ENCODE results near the gene TTLL11. TPM values are rescaled to one million over a fixed set of nuclear protein-coding genes. Genes with fewer than 3 reads are reported as not detected.

The TTLL11 gene
- total RNA-seq, 1 donor: 7.3 TPM

GRCh38 chr9:122107291-122107805 is 14.2 kb upstream of the TTLL11 start:
- no peak overlapping the region for H3K4me3 ChIP-seq (ENCODE audit: low read depth, low read length)
- TF ChIP-seq, protein P1, sequence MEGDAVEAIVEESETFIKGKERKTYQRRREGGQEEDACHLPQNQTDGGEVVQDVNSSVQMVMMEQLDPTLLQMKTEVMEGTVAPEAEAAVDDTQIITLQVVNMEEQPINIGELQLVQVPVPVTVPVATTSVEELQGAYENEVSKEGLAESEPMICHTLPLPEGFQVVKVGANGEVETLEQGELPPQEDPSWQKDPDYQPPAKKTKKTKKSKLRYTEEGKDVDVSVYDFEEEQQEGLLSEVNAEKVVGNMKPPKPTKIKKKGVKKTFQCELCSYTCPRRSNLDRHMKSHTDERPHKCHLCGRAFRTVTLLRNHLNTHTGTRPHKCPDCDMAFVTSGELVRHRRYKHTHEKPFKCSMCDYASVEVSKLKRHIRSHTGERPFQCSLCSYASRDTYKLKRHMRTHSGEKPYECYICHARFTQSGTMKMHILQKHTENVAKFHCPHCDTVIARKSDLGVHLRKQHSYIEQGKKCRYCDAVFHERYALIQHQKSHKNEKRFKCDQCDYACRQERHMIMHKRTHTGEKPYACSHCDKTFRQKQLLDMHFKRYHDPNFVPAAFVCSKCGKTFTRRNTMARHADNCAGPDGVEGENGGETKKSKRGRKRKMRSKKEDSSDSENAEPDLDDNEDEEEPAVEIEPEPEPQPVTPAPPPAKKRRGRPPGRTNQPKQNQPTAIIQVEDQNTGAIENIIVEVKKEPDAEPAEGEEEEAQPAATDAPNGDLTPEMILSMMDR (IDR thresholded peaks at IDR 0.05; ENCODE audit: insufficient read depth, low read length): no peak
- no peak for DNase-seq (ENCODE audit: low read depth)

GRCh38 chr9:122106576-122106975 is 13.5 kb upstream of the TTLL11 start:
- DNase-seq (ENCODE audit: low read depth): no peak
- H3K4me3 ChIP-seq (ENCODE audit: low read depth, low read length): no peak overlapping the region
- TF ChIP-seq, protein P1 (IDR thresholded peaks at IDR 0.05; ENCODE audit: insufficient read depth, low read length): no peak

GRCh38 chr9:122103985-122104384 is 10.9 kb upstream of the TTLL11 start:
- TF ChIP-seq, protein P1 (IDR thresholded peaks at IDR 0.05; ENCODE audit: insufficient read depth, low read length): no peak
- no peak for DNase-seq (ENCODE audit: low read depth)
- H3K4me3 ChIP-seq (ENCODE audit: low read depth, low read length): no peak overlapping the region

DNA sequence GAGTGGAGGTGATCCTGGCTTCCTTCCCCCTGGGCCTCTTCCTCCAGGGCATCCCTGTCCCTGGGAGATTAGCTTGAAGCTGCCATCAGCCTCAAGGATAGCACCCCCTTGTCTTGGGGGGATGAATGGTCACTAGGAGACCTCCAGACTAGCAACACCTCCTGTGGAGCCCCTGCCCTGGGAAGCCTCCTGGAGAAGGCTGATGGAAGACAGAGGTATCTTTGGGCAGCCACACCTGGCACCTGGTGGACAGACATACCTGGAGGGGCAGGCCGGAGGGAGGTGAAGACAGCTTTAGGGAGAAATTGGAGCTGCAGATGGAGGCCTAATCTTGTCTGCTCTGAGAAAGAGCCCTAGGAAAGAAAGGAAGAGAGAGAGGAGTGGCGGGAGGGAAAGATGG is 9.0 kb upstream of the TTLL11 start:
- no peak for DNase-seq (ENCODE audit: low read depth)
- no peak overlapping the region for H3K4me3 ChIP-seq (ENCODE audit: low read depth, low read length)

DNA sequence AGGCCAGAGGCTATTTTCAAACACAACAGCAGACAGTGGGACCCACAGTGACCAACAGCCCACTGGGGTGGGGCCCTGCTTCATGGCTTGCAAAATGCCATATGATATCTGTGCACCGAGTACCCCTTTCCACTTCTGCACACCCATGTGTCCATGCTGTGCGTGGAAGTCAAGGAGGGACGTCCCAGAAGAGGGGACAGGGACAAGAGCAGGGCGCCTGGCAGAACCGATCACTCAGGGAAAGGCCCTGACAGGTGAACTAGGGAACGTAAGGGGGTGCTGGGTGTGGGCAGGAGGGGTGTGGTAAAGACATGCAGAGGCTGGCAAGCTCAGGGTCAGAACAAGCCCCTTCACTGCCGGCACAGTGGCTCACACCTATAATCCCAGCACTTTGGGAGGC is 7.6 kb upstream of the TTLL11 start:
- TF ChIP-seq, protein P1 (IDR thresholded peaks at IDR 0.05; ENCODE audit: insufficient read depth, low read length): no peak
- no peak overlapping the region for H3K4me3 ChIP-seq (ENCODE audit: low read depth, low read length)
- no peak for DNase-seq (ENCODE audit: low read depth)

More for the DNA sequence above, 9.0 kb upstream of the TTLL11 start:
- TF ChIP-seq, protein P1 (IDR thresholded peaks at IDR 0.05; ENCODE audit: insufficient read depth, low read length): no peak

- H3K4me3 ChIP-seq (ENCODE audit: low read depth, low read length): no peak overlapping the region
- TF ChIP-seq, protein P1 (IDR thresholded peaks at IDR 0.05; ENCODE audit: insufficient read depth, low read length): peak; percentile 79
- DNase-seq (ENCODE audit: low read depth): peak; percentile 85
Measured at GRCh38 chr9:122099271-122099869, 6.3 kb upstream of the TTLL11 start.
